ENCODE measurements around the gene ANKLE2.

ANKLE2 gene

GRCh38 chr12:132747896-132748295, 13.7 kb downstream of the ANKLE2 start:
- no peaks in the 10 kb centered on the region for H3K4me1 ChIP-seq (ENCODE audit: control insufficient read depth, insufficient read depth, low read length)
- no peak overlapping the region for H3K27ac ChIP-seq (ENCODE audit: insufficient read depth, low read depth, low read length, poor library complexity, severe bottlenecking)
- H3K27me3 ChIP-seq (ENCODE audit: control insufficient read depth, insufficient read depth, low read length, poor library complexity, severe bottlenecking), result no peaks in the 10 kb centered on the region
- peaks cover 71% of the 10 kb centered on the region for H3K36me3 ChIP-seq (ENCODE audit: control insufficient read depth, insufficient read depth, low read length)
- no peak overlapping the region for H3K4me3 ChIP-seq (ENCODE audit: insufficient read depth, low read depth, low read length)
- no peaks in the 10 kb centered on the region for H3K9me3 ChIP-seq (ENCODE audit: control insufficient read depth, low read length)
- 96 to 97% methylated on average over 22 of the region's 22 CpGs for WGBS, 2 experiments

- no peaks in the 10 kb centered on the region for H3K27me3 ChIP-seq (ENCODE audit: control insufficient read depth, insufficient read depth, low read length, poor library complexity, severe bottlenecking)
- H3K4me1 ChIP-seq (ENCODE audit: control insufficient read depth, insufficient read depth, low read length), result no peaks in the 10 kb centered on the region
- 95 to 96% methylated on average over 11 of the region's 11 CpGs for WGBS, 2 experiments
- no peaks in the 10 kb centered on the region for H3K9me3 ChIP-seq (ENCODE audit: control insufficient read depth, low read length)
- no peak overlapping the region for H3K4me3 ChIP-seq (ENCODE audit: insufficient read depth, low read depth, low read length)
- H3K36me3 ChIP-seq (ENCODE audit: control insufficient read depth, insufficient read depth, low read length), result peaks cover 72% of the 10 kb centered on the region
- H3K27ac ChIP-seq (ENCODE audit: insufficient read depth, low read depth, low read length, poor library complexity, severe bottlenecking), result no peak overlapping the region
These were observed 14.2 kb downstream of the ANKLE2 start for GRCh38 chr12:132747395-132747794.

GRCh38 chr12:132746613-132747012, 15.0 kb downstream of the ANKLE2 start:
- Histone ChIP-seq H3K9me3 (ENCODE audit: control insufficient read depth, low read length) (no peaks in the 10 kb centered on the region), H3K27me3 (ENCODE audit: control insufficient read depth, insufficient read depth, low read length, poor library complexity, severe bottlenecking) (no peaks in the 10 kb centered on the region), H3K4me3 (ENCODE audit: insufficient read depth, low read depth, low read length) (no peak overlapping the region), H3K27ac (ENCODE audit: insufficient read depth, low read depth, low read length, poor library complexity, severe bottlenecking) (no peak overlapping the region), H3K36me3 (ENCODE audit: control insufficient read depth, insufficient read depth, low read length) (peaks cover 73% of the 10 kb centered on the region), H3K4me1 (ENCODE audit: control insufficient read depth, insufficient read depth, low read length) (no peaks in the 10 kb centered on the region)
- 92 to 97% methylated on average over 2 to 3 of the region's 3 CpGs for WGBS, 2 experiments

- no peaks in the 10 kb centered on the region for H3K4me1 ChIP-seq (ENCODE audit: control insufficient read depth, insufficient read depth, low read length)
- no peak overlapping the region for H3K4me3 ChIP-seq (ENCODE audit: insufficient read depth, low read depth, low read length)
- WGBS, 2 experiments, result 93 to 95% methylated on average over 13 of the region's 13 CpGs
- no peak overlapping the region for H3K27ac ChIP-seq (ENCODE audit: insufficient read depth, low read depth, low read length, poor library complexity, severe bottlenecking)
- no peaks in the 10 kb centered on the region for H3K27me3 ChIP-seq (ENCODE audit: control insufficient read depth, insufficient read depth, low read length, poor library complexity, severe bottlenecking)
- H3K9me3 ChIP-seq (ENCODE audit: control insufficient read depth, low read length), result no peaks in the 10 kb centered on the region
- H3K36me3 ChIP-seq (ENCODE audit: control insufficient read depth, insufficient read depth, low read length), result peaks cover 77% of the 10 kb centered on the region
These were observed 17.8 kb downstream of the ANKLE2 start for GRCh38 chr12:132743831-132744230.

- H3K27ac ChIP-seq (ENCODE audit: insufficient read depth, low read depth, low read length, poor library complexity, severe bottlenecking), result no peak overlapping the region
- no peaks in the 10 kb centered on the region for H3K4me1 ChIP-seq (ENCODE audit: control insufficient read depth, insufficient read depth, low read length)
- no peaks in the 10 kb centered on the region for H3K27me3 ChIP-seq (ENCODE audit: control insufficient read depth, insufficient read depth, low read length, poor library complexity, severe bottlenecking)
- 94% methylated on average over 8 of the region's 8 CpGs for WGBS, 2 experiments
- H3K36me3 ChIP-seq (ENCODE audit: control insufficient read depth, insufficient read depth, low read length), result peaks cover 63% of the 10 kb centered on the region
- H3K4me3 ChIP-seq (ENCODE audit: insufficient read depth, low read depth, low read length), result no peak overlapping the region
- no peaks in the 10 kb centered on the region for H3K9me3 ChIP-seq (ENCODE audit: control insufficient read depth, low read length)
These were observed 20.0 kb downstream of the ANKLE2 start for GRCh38 chr12:132741620-132742019.

- Histone ChIP-seq H3K36me3 (ENCODE audit: control insufficient read depth, insufficient read depth, low read length) (peaks cover 64% of the 10 kb centered on the region), H3K4me3 (ENCODE audit: insufficient read depth, low read depth, low read length) (no peak overlapping the region), H3K27me3 (ENCODE audit: control insufficient read depth, insufficient read depth, low read length, poor library complexity, severe bottlenecking) (no peaks in the 10 kb centered on the region), H3K9me3 (ENCODE audit: control insufficient read depth, low read length) (no peaks in the 10 kb centered on the region), H3K27ac (ENCODE audit: insufficient read depth, low read depth, low read length, poor library complexity, severe bottlenecking) (no peak overlapping the region), H3K4me1 (ENCODE audit: control insufficient read depth, insufficient read depth, low read length) (no peaks in the 10 kb centered on the region)
- WGBS, 2 experiments, result 95% methylated on average over 11 of the region's 11 CpGs
These were observed 21.0 kb downstream of the ANKLE2 start for GRCh38 chr12:132740652-132741051.

GRCh38 chr12:132740313-132740646, 21.4 kb downstream of the ANKLE2 start:
- 95 to 96% methylated on average over 6 of the region's 6 CpGs for WGBS, 2 experiments
- H3K4me1 ChIP-seq (ENCODE audit: control insufficient read depth, insufficient read depth, low read length), result no peaks in the 10 kb centered on the region
- H3K36me3 ChIP-seq (ENCODE audit: control insufficient read depth, insufficient read depth, low read length), result peaks cover 64% of the 10 kb centered on the region
- H3K4me3 ChIP-seq (ENCODE audit: insufficient read depth, low read depth, low read length), result no peak overlapping the region
- H3K27ac ChIP-seq (ENCODE audit: insufficient read depth, low read depth, low read length, poor library complexity, severe bottlenecking), result no peak overlapping the region
- H3K9me3 ChIP-seq (ENCODE audit: control insufficient read depth, low read length), result no peaks in the 10 kb centered on the region
- H3K27me3 ChIP-seq (ENCODE audit: control insufficient read depth, insufficient read depth, low read length, poor library complexity, severe bottlenecking), result no peaks in the 10 kb centered on the region

GRCh38 chr12:132739600-132740312, 21.9 kb downstream of the ANKLE2 start:
- no peaks in the 10 kb centered on the region for H3K9me3 ChIP-seq (ENCODE audit: control insufficient read depth, low read length)
- H3K4me3 ChIP-seq (ENCODE audit: insufficient read depth, low read depth, low read length), result no peak overlapping the region
- H3K27ac ChIP-seq (ENCODE audit: insufficient read depth, low read depth, low read length, poor library complexity, severe bottlenecking), result no peak overlapping the region
- 95 to 97% methylated on average over 19 of the region's 19 CpGs for WGBS, 2 experiments
- H3K36me3 ChIP-seq (ENCODE audit: control insufficient read depth, insufficient read depth, low read length), result peaks cover 63% of the 10 kb centered on the region
- no peaks in the 10 kb centered on the region for H3K27me3 ChIP-seq (ENCODE audit: control insufficient read depth, insufficient read depth, low read length, poor library complexity, severe bottlenecking)
- H3K4me1 ChIP-seq (ENCODE audit: control insufficient read depth, insufficient read depth, low read length), result no peaks in the 10 kb centered on the region

- Histone ChIP-seq H3K4me3 (ENCODE audit: insufficient read depth, low read depth, low read length) (no peak overlapping the region), H3K36me3 (ENCODE audit: control insufficient read depth, insufficient read depth, low read length) (peaks cover 67% of the 10 kb centered on the region), H3K27me3 (ENCODE audit: control insufficient read depth, insufficient read depth, low read length, poor library complexity, severe bottlenecking) (no peaks in the 10 kb centered on the region), H3K4me1 (ENCODE audit: control insufficient read depth, insufficient read depth, low read length) (no peaks in the 10 kb centered on the region), H3K9me3 (ENCODE audit: control insufficient read depth, low read length) (no peaks in the 10 kb centered on the region), H3K27ac (ENCODE audit: insufficient read depth, low read depth, low read length, poor library complexity, severe bottlenecking) (no peak overlapping the region)
- 96 to 97% methylated on average over 15 of the region's 15 CpGs for WGBS, 2 experiments
These were observed 24.7 kb downstream of the ANKLE2 start for GRCh38 chr12:132736913-132737312.

GRCh38 chr12:132736378-132736777, 25.3 kb downstream of the ANKLE2 start:
- H3K9me3 ChIP-seq (ENCODE audit: control insufficient read depth, low read length), result no peaks in the 10 kb centered on the region
- H3K27me3 ChIP-seq (ENCODE audit: control insufficient read depth, insufficient read depth, low read length, poor library complexity, severe bottlenecking), result no peaks in the 10 kb centered on the region
- H3K4me1 ChIP-seq (ENCODE audit: control insufficient read depth, insufficient read depth, low read length), result no peaks in the 10 kb centered on the region
- H3K36me3 ChIP-seq (ENCODE audit: control insufficient read depth, insufficient read depth, low read length), result peaks cover 72% of the 10 kb centered on the region
- no peak overlapping the region for H3K27ac ChIP-seq (ENCODE audit: insufficient read depth, low read depth, low read length, poor library complexity, severe bottlenecking)
- H3K4me3 ChIP-seq (ENCODE audit: insufficient read depth, low read depth, low read length), result no peak overlapping the region
- 94 to 96% methylated on average over 12 of the region's 12 CpGs for WGBS, 2 experiments

GRCh38 chr12:132735496-132735895, 26.1 kb downstream of the ANKLE2 start:
- Histone ChIP-seq H3K27me3 (ENCODE audit: control insufficient read depth, insufficient read depth, low read length, poor library complexity, severe bottlenecking) (no peaks in the 10 kb centered on the region), H3K4me3 (ENCODE audit: insufficient read depth, low read depth, low read length) (no peak overlapping the region), H3K4me1 (ENCODE audit: control insufficient read depth, insufficient read depth, low read length) (no peaks in the 10 kb centered on the region), H3K27ac (ENCODE audit: insufficient read depth, low read depth, low read length, poor library complexity, severe bottlenecking) (no peak overlapping the region), H3K9me3 (ENCODE audit: control insufficient read depth, low read length) (no peaks in the 10 kb centered on the region), H3K36me3 (ENCODE audit: control insufficient read depth, insufficient read depth, low read length) (peaks cover 72% of the 10 kb centered on the region)
- WGBS, 2 experiments, result 95 to 96% methylated on average over 20 of the region's 20 CpGs
